SW480 (cell line): ENCODE results near the gene IGDCC3.

Source experiments
- DNase-seq: peaks from one replicate; pipeline ENCODE4 v3.0.0-alpha.2; 2016; ENCODE audit warnings: low spot score

The IGDCC3 gene

DNA sequence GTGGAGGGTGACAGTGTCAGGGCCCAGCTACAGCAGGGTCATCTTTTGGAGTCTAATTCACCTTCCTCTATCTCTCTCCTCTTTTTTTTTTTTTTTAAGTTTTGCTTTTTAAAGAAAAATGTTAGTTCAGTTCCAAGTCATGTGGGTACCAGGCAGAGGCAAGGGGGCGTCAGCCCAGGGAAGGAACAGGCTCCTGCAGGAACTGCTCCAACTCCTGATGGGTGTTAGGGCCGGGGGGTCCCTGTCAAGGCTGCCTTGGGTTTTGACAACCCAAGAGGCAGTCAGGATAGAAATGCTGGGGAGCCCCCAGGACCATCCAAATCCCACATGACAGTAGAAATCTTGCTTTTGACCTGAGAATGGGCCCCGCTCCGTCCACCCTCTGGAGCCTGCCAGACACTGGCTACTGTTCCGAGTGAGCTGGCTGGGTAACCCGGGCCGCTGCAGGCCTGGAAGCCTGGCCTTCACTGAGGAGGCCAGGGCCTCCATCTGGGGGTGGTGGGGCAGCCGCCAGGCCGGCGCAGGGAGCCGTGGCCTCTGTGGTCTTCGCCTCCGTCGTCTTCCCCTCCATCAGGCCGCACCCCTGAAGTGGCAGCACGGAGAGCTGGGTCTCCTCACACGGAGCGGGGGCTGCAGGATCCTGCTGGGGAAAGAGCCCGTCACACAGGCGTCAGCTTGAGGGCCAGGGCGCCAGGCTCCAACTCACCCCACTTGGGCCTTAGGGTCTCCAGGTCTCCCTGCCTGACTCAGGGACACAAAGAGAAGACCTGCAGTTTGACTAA is 49.1 kb downstream of the IGDCC3 start:
- no peak for DNase-seq

DNA sequence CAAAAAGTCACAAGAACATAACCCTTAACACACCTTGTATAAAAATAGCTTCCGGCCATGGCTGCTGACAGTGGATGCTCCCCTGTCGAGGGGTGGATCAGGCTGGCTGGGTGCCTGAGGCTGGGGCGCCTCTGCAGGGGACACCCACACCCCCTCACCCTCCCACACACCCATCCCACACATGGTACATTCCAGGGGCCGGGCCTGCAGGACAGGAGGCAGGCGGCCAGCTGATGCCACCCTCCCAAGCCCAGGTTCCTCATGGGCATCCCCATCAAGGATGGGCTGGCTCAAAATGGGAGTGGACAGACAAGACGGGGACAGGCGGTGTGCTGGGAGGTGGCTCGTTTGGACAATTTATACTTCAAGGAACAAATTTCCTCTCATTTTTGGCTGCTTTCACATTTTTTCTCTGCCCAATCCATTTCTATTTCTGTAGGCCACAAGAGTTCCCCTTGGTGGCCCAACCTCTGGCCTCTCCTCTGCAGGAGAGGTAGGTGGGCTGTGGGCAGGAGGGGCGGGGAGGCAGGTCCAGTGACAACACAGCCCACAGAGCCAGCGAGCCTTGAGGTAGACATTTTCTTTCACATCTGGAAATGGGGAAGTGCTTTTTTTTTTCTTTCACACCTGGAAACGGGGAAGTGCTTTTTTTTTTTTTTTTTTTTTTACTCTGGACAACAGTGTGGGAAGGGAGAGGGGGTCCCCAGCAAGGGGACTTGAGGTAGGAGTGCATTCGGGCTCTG is 50.0 kb downstream of the IGDCC3 start:
- DNase-seq = no peak

DNA sequence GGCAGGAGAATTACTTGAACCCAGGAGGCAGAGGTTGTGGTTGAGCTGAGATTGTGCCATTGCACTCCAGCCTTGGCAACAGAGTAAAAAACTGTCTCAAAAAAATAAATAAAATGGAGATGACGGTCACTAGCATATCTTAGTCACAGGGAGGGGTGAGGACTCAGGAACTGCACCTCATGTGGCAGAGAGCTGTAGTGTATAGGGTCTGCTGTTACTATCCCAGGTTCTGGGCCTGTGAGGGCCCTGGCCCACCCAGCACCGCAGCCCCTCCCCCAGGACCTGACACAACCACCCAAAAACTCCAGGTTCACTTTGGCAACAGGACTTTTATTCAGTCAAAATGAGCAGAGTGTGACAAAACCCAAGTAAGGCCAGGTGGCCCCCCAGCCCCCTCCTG is 51.0 kb downstream of the IGDCC3 start:
- DNase-seq = no peak

DNA sequence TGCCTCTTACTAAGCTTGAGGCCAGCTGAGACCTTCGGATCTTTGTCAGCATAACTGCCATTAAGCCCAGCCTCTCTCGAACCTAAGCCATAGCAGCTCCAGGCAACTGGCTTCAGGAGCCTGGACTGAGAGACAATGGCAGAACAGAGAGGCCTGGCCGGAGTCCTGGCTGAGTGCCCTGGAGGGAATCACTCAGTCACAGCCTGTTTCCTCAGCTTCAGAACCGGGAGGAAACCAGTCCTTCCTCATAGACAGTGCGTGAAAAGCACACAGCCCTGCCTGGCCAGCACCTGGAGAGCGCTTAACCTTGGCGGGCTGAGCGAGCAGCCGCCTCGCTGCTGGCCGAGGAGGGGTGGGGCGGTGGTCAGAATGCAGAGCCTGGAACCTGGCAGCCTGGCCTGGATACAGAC is 51.7 kb downstream of the IGDCC3 start:
- no peak for DNase-seq

DNA sequence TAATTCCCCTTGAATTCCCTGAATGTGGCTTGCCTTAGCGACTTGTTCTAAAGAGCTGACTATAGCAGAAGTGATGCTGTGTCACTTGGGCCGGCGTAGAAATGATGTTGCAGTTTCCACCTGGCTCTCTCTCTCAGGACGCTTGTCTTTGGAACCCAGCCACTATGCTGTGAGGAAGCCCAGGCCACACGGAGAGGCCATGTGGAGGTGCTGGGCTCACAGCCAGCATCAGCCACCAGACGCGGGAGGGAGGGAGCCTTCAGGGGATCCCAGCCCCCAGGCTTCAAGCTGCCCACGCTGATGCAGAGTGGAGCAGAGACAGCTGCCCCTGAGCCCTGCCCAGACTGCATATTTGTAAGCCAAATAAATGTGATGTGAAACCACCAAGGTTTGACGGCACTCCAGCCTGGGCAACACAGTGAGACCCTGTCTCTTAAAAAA is 54.7 kb downstream of the IGDCC3 start:
- no peak for DNase-seq

DNA sequence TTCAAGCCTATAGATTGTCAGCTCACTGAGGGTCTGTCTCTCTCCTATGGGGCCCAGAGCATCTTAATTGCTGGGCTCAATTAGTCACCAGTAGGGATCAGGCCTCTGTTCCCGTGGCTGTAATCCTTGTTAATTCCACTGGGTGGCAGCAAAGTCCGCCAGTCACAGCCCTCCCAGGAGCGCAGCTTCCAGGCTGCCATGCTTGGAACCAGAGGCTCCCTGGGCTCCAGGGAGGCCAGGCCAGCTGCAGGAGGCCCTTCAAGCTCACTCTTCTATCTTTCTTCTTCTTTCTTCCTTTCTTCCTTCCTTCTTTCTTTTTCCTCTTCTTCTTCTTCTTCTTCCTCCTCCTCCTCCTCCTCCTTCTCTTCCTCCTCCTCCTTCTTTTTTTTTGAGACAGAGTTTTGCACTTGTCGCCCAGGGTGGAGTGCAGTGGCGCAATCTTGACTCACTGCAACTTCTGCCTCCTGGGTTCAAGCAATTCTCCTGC is 58.9 kb downstream of the IGDCC3 start:
- peak; percentile 72 for DNase-seq

DNA sequence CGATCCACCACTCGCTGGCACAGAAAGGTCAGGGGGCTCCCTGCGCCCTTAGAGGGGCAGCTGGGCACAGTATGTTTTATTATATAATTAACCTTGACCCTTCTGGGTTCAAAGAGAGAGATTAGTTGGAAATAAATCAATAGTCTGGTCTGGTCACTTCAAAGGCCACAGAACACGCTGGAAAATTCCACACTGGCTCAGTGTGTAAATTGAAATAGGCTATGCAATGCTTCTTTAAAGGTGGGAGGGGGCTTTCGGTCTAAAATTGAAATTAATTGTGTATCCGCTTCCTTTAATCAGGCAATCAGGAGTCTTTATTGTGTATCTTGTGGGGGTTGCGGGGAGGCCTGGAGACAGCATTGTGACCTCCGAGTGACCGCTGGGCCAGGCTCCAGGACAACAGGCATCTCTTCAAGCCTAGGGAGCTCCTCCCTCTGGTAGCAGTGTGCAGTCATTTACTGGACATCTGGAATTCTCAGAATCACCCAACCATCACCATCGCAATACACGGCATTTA is 65.3 kb downstream of the IGDCC3 start:
- DNase-seq = no peak

DNA sequence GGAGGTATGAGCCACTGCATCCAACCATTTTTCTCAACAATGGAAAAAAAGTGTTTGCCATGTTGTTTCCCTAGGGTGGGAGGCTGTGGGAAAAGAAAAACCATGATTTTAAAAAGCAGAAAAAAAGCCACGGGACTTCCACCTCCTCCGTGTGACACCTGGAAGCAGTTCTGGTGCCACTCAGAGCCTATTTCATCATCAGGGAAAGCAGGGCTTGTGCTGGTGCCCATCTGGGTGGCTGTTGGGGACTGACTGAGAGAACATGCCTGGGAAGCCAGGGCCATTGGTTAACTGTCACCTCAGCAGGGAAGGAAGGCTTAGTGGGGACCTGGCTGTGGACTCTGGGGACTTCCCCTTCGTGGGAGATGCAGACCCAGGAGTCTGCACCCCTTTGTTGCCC is 66.0 kb downstream of the IGDCC3 start:
- no peak for DNase-seq

DNA sequence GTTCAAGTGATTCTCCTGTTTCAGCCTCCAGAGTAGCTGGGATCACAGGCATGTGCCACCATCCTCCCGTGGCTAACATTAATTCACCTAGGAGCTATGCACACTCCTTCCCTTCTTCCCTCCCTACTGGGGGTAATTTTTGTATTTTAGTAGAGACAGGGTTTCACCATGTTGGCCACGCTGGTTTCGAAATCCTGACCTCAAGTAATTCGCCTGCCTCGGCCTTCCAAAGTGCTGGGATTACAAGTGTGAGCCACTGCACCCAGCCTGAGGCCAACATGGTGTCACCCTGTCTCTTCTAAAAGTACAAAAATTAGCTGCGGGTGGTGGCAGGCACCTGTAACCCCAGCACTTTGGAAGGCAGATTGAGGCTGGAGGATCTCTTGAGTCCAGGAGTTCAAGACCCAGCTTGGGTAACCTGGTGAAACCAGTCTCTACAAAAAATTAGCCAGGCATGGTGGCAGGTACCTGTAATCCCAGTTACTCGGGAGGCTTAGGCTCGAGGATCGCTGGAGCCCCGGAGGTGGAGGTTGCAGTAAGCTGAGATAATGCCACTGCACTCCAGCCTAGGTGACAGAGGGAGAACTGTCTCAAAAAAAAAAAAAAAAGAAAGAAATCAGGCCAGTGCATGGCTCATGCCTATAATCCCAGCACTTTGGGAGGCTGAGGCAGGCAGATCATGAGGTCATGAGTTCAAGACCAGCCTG is 67.2 kb downstream of the IGDCC3 start:
- no peak for DNase-seq

DNA sequence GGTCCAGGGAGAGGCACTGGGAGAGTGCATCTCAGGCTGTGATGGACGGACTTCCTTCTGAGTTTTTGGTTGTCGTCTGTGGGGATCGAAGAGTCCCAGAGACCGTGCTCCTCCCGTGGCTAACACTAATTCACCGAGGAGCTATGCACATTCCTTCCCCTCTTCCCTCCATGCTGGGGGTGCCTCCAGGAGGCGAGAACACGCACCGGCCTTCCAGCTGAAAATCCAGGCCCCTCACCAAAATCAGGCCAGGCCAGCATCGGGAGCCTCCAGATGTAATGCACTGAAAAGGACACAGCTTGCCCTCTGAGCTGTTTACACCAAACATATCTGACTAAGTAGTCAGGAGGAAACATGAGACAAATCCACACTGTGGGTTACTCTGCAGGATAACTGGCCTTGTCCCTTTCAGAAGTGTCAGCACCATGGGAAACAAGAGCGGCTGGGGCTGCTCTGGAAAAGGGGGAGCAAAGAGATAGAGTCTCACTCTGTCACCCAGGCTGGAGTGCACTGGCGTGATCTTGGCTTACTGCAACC is 67.9 kb downstream of the IGDCC3 start:
- DNase-seq = no peak

DNA sequence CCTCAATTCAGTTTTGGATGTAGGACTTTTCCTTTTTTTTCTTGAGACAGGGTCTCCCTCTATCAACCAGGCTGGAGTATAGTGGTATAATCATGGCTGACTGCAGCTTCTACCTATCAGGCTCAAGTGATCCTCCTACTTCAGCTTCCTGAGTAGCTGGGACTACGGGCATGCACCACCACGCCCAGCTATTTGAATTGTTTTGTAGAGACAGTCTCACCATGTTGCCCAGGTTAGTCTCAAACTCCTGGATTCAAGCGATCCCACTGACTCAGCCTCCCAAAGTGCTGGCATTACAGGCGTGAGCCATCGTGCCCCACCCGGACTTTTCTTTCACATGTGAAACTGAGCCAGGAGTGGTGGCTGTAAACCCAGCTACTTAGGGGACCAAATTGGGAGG is 69.8 kb downstream of the IGDCC3 start:
- no peak for DNase-seq

DNA sequence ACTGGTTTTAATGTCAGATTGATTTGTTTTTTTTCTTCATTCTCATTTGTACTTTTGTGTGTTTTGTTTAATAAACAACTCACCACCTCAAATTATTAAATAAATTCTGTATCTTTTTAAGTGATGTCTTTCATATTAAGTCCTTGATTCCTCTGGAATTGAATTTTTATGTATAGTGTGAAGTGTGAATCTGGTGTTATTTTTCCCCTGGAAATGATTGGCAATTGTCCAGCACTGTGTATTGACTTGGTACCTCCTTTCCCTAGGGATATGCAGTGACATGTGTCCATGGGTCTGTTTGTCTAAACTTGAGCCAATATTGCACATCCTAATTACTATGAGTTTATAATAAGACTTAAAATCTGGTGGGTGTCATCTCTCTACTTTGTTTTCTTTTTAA is 71.3 kb downstream of the IGDCC3 start:
- DNase-seq = no peak

DNA sequence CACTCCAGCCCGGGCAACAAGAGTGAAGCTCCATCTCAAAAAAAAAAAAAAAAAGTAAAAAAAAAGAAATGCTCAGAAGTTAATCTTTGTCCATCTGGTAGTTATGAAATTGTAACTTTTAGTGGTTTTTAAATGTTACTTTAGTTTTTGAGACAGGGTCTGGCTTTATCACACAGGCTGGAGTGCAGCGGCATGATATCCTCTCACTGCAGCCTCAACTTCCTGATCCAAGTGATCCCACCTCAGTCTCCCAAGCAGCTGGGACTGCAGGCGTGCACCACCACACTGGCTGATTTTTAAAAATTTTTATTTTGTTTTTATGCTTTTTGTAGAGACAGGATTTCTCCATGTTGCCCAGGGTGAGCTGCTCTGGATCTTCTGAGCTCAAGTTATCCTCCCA is 72.0 kb downstream of the IGDCC3 start:
- DNase-seq = no peak

DNA sequence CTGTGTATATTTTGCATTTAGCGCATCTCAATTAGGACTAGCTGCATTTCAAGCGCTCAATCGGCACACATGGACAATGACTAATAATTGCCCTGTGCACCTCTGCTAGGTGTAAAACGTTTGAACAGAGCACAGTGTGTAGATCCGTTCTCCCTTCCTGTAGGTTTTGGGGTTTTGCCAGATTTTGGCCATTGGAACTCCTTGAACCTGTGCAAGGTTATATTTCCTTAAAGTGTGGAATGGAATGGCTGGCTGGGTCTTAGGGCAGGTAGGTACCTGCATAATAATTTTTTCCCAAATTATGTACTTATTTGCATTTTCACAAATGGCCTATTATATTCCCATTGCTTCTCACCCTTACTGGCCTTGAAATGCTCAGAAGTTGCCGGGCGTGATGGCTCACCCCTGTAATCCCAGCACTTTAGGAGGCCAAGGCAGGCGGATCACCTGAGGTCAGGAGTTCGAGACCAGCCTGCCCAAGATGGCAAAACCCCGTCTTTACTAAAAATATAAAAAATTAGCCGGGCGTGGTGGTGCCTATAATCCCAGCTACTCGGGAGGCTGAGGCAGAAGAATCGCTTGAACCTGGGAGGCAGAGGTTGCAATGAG is 72.5 kb downstream of the IGDCC3 start:
- DNase-seq = no peak

DNA sequence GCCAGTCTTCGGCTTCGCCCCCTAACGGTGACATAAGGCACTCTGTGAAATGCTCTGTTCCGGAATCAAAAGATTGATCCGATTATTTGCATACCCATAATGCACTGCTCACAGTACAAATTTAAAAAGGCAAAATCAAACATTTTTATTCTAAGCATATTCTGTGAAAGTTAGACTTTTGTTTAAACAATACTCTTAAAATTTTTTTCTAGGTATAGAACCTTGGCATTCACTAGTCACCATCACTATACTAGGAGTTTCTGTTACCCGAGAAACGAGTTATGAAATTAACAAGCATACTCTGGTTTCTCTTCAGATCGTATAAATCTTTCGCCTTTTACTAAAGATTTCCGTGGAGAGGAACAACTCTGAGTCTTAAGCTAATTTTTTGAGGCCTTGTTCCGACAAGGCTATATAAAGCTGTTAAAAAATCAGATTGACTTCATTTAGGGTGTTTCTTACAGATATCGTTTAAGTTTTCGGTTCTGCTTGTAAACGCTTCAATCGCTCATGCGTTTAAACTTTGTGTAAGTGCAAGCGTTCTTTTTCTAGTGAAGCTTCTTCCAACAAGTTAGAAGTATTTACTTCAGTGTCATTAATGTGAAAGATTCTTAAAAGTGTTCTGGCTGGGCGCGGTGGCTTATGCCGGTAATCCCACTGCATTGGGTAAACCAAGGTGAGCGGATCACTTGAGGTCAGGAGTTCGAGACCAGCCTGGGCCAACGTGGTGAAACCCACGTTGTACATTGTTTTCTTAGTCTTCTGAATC is 73.2 kb downstream of the IGDCC3 start, which contains the start of gene RNU5B-1:
Gene RNU5B-1 (plus strand): TSS at position 297 of the 769 bp plus-strand sequence.
- peak; percentile 99 for DNase-seq

DNA sequence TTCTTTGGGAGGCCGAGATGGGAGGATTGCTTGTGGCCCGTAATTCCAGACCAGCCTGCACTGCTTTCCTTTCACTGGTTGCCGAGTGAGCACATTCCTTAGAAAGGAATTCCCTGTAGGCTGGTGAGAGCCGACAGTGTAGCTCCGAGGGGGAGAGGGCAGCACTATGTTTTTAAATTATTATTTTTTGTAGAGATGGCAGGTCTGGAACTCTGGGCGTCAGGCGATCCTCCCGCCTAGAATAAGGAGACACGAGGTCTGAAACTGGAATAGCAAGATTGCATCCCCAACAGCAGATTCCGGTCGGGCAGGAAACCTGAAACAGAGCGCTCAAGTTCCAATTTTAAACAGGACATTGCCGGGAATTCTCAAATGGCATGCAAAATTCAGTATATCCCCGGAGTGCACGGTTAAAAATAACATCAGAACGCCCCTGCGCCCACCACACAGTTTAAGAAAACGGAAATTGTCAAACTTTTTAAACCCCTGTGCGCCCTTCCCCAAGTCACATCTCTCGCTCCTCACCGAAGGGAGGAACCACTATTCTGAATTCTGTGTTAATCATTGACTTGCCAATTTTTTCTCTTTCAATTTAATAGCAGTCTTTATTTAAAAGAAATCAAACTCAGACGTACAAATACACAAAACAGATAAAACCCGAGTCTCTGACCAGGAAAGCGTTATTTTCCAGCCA is 74.0 kb downstream of the IGDCC3 start:
- DNase-seq = peak; percentile 49

DNA sequence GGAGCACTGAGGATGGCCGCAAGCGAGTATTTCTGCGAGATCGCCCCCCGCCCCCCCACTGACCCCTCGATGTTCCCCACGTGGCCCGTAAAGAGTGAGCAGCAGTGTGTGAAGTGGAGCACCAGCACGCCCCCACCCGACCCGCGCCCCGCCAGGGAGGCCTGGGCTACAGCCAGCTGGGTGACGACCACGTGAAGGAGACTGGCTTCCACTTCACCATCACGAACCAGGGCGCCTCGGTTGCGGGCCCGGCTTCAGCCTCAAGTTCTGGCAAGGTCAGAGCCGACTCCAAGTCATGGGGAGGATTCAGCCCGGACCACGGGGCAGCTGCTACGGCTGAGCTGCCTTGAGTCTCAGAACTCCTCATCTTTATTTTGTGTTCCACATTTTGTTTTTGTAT is 75.7 kb downstream of the IGDCC3 start:
- no peak for DNase-seq

DNA sequence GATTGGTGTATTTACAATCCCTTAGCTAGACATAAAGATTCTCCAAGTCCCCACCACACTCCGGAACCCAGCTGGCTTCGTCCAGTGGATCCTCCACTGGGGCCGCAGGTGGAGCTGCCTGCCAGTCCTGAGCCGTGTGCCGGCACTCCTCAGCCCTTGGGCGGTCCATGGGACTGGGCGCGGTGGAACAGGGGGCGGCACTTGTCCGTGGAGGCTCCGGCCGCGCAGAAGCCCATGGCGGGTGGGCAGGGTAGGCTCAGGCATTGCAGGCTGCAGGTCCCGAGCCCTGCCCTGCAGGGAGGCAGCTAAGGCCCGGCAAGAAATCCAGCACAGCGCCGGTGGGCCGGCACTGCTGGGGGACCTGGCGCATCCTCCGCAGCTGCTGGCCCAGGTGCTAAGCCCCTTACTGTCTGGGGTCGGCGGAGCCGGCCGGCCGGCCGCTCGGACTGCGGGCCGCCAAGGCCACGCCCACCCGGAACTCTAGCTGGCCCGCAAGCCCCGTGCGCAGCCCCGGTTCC is 76.8 kb downstream of the IGDCC3 start:
- DNase-seq = no peak

DNA sequence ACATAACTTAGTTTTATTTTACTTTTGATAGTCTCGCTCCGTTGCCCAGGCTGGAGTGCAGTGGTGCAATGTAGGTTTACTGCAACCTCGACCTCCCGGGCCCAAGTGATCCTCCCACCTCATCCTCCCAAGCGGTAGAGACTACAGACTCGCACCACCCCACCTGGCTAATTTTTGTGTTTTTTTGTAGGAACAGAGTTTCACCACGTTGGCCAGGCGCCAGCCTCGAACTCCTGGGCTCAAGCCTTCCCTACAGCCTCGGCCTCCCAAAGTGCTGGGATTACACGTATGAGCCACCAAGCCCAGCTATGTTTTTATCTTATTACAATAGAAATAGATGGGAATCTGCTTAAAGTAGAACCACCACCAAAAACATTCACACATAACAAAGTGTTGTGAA is 79.1 kb downstream of the IGDCC3 start:
- DNase-seq = no peak

DNA sequence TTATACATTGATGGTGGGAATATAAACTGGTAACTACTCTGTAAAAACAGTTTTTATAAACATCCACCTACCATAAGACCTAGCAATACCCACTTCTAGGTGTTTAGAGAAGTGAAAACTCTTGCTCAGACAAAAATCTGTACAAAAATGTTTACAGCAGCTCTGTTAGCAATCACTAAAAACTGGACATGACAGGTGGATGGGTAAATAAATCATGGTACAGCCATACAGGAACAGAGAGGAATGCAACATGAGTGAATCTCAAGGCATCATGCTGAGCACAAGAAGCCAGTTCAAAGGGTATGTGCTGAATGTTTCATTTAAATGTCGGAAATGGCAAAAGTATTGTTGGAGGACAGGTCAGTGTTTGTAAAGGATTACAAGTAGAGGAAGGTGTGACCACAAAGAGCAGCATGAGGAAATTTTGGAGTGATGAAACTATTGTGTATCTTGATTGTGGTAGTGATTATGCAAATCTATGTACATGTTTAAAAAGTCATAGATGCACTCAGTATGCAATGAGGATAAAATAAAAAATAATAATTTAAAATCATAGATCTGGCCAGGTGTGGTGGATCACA is 84.8 kb downstream of the IGDCC3 start:
- peak; percentile 50 for DNase-seq
